OCI-LY7 (cell line): ENCODE results near the gene PRAMEF20. TPM values are rescaled to one million over a fixed set of nuclear protein-coding genes. Genes with fewer than 3 reads are reported as not detected.
"Not testable (repeated sequence)": the region's sequence is repeated elsewhere in the genome, so short reads cannot be mapped to it uniquely, and the experiment has no call there.

Experiments
- BruUV-seq: library from RNA; stranded (reverse); fragments of 400-500 nt; replicated peaks from 2 replicates; lab custom pipeline; 2021; lab: Mats Ljungman, UMichigan
- CTCF ChIA-PET: fragments of 300-600 bp; sonication (Branson Sonifier 250); formaldehyde crosslinking; loops from one replicate; lab custom pipeline; 2022; ENCODE audit warnings: antibody characterized with exemption; ENCODE audit not compliant: unreplicated experiment; lab: Charles Lee
- POLR2A ChIA-PET: fragments of 300-600 bp; sonication (Branson Sonifier 250); formaldehyde crosslinking; loops from one replicate; lab custom pipeline; 2022; ENCODE audit warnings: antibody characterized with exemption; lab: Charles Lee
- DNase-seq: peaks from one replicate; pipeline ENCODE4 v3.0.0-alpha.2; 2015; ENCODE audit warnings: low spot score
- H2AFZ ChIP-seq: fragments of 200-600 bp; sonication (generic), shearing (Covaris generic); 2 replicates; pipeline ENCODE4 v1.6.1; 2014; ENCODE audit warnings: mild to moderate bottlenecking, antibody characterized with exemption, low read length, moderate library complexity
- H3K27ac ChIP-seq: fragments of 200-600 bp; sonication (generic); 2 replicates; pipeline ENCODE4 v1.5.1; 2014; ENCODE audit warnings: mixed run types, low read depth, mild to moderate bottlenecking, moderate library complexity, low read length, inconsistent platforms; ENCODE audit not compliant: poor library complexity, severe bottlenecking
- H3K36me3 ChIP-seq: fragments of 200-600 bp; sonication (generic); 2 replicates; pipeline ENCODE4 v1.6.1; 2014; ENCODE audit warnings: mild to moderate bottlenecking, antibody characterized with exemption, low read length, moderate library complexity, mixed read lengths; ENCODE audit not compliant: insufficient read depth
- H3K4me1 ChIP-seq: fragments of 200-600 bp; sonication (generic); 2 replicates; pipeline ENCODE4 v1.5.1; 2014; ENCODE audit warnings: mild to moderate bottlenecking, low read length; ENCODE audit not compliant: insufficient read depth, poor library complexity, severe bottlenecking
- H3K4me2 ChIP-seq: fragments of 200-600 bp; sonication (generic); 2 replicates; pipeline ENCODE4 v1.6.1; 2014; ENCODE audit warnings: mild to moderate bottlenecking, low read length
- H3K4me3 ChIP-seq: fragments of 200-600 bp; sonication (generic); 2 replicates; pipeline ENCODE4 v1.5.1; 2014; ENCODE audit warnings: mild to moderate bottlenecking, low read depth, low read length; ENCODE audit not compliant: poor library complexity, severe bottlenecking
- H3K79me2 ChIP-seq: fragments of 200-600 bp; sonication (generic); 2 replicates; pipeline ENCODE4 v1.6.1; 2016; ENCODE audit warnings: low read depth, mild to moderate bottlenecking, low read length, moderate library complexity, mixed read lengths; ENCODE audit not compliant: insufficient read depth
- H3K9me2 ChIP-seq: fragments of 200-600 bp; sonication (generic); 2 replicates; pipeline ENCODE4 v1.6.1; 2016; ENCODE audit warnings: mild to moderate bottlenecking, low read length, mixed read lengths; ENCODE audit not compliant: insufficient read depth
- H3K9me3 ChIP-seq: fragments of 200-600 bp; sonication (generic); 2 replicates; pipeline ENCODE4 v1.6.1; 2014; ENCODE audit warnings: mild to moderate bottlenecking, mixed run types, low read length, mixed read lengths
- H4K20me1 ChIP-seq: fragments of 200-600 bp; sonication (generic); 2 replicates; pipeline ENCODE4 v1.6.1; 2014; ENCODE audit warnings: mild to moderate bottlenecking, antibody characterized with exemption, low read length, moderate library complexity, mixed read lengths; ENCODE audit not compliant: insufficient read depth
- CTCF ChIP-seq: fragments of 200-600 bp; sonication (generic); conservative IDR thresholded peaks from 2 replicates; pipeline ENCODE4 v1.5.1; 2014; ENCODE audit warnings: mild to moderate bottlenecking, antibody characterized with exemption, low read length, moderate library complexity, mixed read lengths
- EZH2phosphoT487 ChIP-seq: fragments of 200-600 bp; sonication (generic); IDR thresholded peaks from 2 replicates; pipeline ENCODE4 v1.6.1; 2018; ENCODE audit warnings: low read depth, borderline replicate concordance, mild to moderate bottlenecking, mixed run types, antibody characterized with exemption, low read length, moderate library complexity, mixed read lengths
- intact Hi-C: fragments of 100-400 bp; cut with micrococcal nuclease; formaldehyde crosslinking; loops from one replicate; pipeline ENCODE4 v1.10.0; 2022; ENCODE audit not compliant: unreplicated experiment
- total RNA-seq, 2 experiments: library from RNA; depleted of rRNA in 1 of 2; stranded (reverse); fragments of >200 nt in 1 of 2; shearing (Covaris generic) in 1 of 2; gene quantifications; 2 replicates each; pipeline ENCODE4 v1.2.3, GENCODE V29; 2014 to 2022

Gene PRAMEF20
- total RNA-seq, 2 experiments from 2014 or later, result not detected

- H3K79me2 ChIP-seq, CTCF ChIA-PET, POLR2A ChIA-PET, H3K9me2 ChIP-seq, H4K20me1 ChIP-seq, DNase-seq, H3K36me3 ChIP-seq, H3K4me1 ChIP-seq, H3K9me3 ChIP-seq, BruUV-seq, H3K27ac ChIP-seq, H3K4me2 ChIP-seq, H3K4me3 ChIP-seq, H2AFZ ChIP-seq, intact Hi-C loops: not testable (repeated sequence)
Measured at GRCh38 chr1:13395311-13395710, 14.9 kb upstream of the PRAMEF20 start.

- no peak for DNase-seq
- Histone ChIP-seq H3K79me2 (no peaks in the 10 kb centered on the region), H3K4me1 (no peaks in the 10 kb centered on the region), H3K27ac (no peak overlapping the region), H3K36me3 (no peaks in the 10 kb centered on the region), H4K20me1 (no peaks in the 10 kb centered on the region), H3K9me2 (no peaks in the 10 kb centered on the region), H3K4me2 (no peak overlapping the region), H2AFZ (no peak overlapping the region), H3K9me3 (no peaks in the 10 kb centered on the region), H3K4me3 (no peak overlapping the region)
- intact Hi-C loops, result no loop called here
- no peak for TF ChIP-seq CTCF
- BruUV-seq, result no TSS peak
- ChIA-PET CTCF (no interaction called here), POLR2A (no interaction called here)
Measured at GRCh38 chr1:13407811-13408210, 2.4 kb upstream of the PRAMEF20 start.

- intact Hi-C loops, result no loop called here
- CTCF ChIA-PET, result no interaction called here
Measured at GRCh38 chr1:13430495-13430894, 20.2 kb downstream of the PRAMEF20 start.

More at GRCh38 chr1:13430495-13430894, 20.2 kb downstream of the PRAMEF20 start:
- Histone ChIP-seq H3K4me1 (no peaks in the 10 kb centered on the region), H3K4me2 (no peak overlapping the region), H2AFZ (no peak overlapping the region), H3K4me3 (no peak overlapping the region), H3K27ac (no peak overlapping the region), H3K79me2 (no peaks in the 10 kb centered on the region), H3K36me3 (no peaks in the 10 kb centered on the region), H3K9me3 (no peaks in the 10 kb centered on the region), H4K20me1 (no peaks in the 10 kb centered on the region), H3K9me2 (no peaks in the 10 kb centered on the region)
- DNase-seq, result no peak
- no peak for TF ChIP-seq EZH2phosphoT487
- no peak for TF ChIP-seq CTCF
- POLR2A ChIA-PET, result no interaction called here
- BruUV-seq, result no TSS peak
